Mammary epithelial cell (primary cell): ENCODE measurements around the gene MFN2.

Experiments
- EZH2 ChIP-seq: IDR thresholded peaks from 2 replicates; pipeline ENCODE4 v1.6.1; 2012; ENCODE audit warnings: low read length, inconsistent platforms, borderline replicate concordance
- TF ChIP-seq, protein P1 (sequence below), 2 donors: IDR thresholded peaks in 1 of 2; conservative IDR thresholded peaks in 1 of 2; 2 replicates each; pipeline ENCODE4 v1.5.1; 2011 to 2012; ENCODE audit warnings: inconsistent platforms in 2 of 2, low read length in 2 of 2, mild to moderate bottlenecking in 2 of 2, control low read depth in 1 of 2, low read depth in 1 of 2; ENCODE audit not compliant: insufficient read depth in 1 of 2; ENCODE audit errors: extremely low read depth in 1 of 2

- TF ChIP-seq, protein P1, sequence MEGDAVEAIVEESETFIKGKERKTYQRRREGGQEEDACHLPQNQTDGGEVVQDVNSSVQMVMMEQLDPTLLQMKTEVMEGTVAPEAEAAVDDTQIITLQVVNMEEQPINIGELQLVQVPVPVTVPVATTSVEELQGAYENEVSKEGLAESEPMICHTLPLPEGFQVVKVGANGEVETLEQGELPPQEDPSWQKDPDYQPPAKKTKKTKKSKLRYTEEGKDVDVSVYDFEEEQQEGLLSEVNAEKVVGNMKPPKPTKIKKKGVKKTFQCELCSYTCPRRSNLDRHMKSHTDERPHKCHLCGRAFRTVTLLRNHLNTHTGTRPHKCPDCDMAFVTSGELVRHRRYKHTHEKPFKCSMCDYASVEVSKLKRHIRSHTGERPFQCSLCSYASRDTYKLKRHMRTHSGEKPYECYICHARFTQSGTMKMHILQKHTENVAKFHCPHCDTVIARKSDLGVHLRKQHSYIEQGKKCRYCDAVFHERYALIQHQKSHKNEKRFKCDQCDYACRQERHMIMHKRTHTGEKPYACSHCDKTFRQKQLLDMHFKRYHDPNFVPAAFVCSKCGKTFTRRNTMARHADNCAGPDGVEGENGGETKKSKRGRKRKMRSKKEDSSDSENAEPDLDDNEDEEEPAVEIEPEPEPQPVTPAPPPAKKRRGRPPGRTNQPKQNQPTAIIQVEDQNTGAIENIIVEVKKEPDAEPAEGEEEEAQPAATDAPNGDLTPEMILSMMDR (conservative IDR thresholded peaks at IDR 0.05 in 1 of 2, IDR thresholded peaks at IDR 0.05 in 1 of 2; ENCODE audit: extremely low read depth in 1 of 2, insufficient read depth in 1 of 2, low read depth in 1 of 2, low read length in 2 of 2): peak; percentile 31 to 33
- no peak for TF ChIP-seq EZH2
Observed at GRCh38 chr1:12001249-12001917, 21.1 kb downstream of the MFN2 start.
